VCaP (cell line): ENCODE measurements around the gene EFHD1.

Experiments
- H3K27ac ChIP-seq: fragments of 450-650 bp; 2 replicates; pipeline ENCODE4 v1.5.1; 2017
- TF ChIP-seq, protein P1 (sequence below): fragments of 450-650 bp; conservative IDR thresholded peaks from 2 replicates; pipeline ENCODE4 v1.5.1; 2017; ENCODE audit warnings: mild to moderate bottlenecking, moderate library complexity

Gene EFHD1

DNA sequence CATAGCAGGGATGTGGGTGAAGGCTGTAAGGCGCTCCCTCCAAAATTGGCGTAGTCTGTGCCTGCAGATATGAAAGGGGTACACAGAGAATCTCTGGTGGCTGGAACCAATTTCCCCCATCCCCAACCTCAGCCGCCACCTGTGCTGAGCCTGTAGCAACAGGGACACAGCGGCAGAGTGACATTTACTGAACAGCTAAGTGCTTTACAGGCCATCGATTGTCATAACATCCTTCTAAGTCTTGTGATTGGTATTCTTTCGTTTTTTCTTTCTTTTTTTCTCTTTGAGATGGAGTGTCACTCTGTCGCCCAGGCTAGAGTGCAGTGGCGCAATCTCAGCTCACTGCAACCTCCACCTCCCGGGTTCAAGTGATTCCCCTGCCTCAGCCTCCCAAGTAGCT is 12.2 kb upstream of the EFHD1 start:
- no peak overlapping the region for H3K27ac ChIP-seq
- TF ChIP-seq, protein P1, sequence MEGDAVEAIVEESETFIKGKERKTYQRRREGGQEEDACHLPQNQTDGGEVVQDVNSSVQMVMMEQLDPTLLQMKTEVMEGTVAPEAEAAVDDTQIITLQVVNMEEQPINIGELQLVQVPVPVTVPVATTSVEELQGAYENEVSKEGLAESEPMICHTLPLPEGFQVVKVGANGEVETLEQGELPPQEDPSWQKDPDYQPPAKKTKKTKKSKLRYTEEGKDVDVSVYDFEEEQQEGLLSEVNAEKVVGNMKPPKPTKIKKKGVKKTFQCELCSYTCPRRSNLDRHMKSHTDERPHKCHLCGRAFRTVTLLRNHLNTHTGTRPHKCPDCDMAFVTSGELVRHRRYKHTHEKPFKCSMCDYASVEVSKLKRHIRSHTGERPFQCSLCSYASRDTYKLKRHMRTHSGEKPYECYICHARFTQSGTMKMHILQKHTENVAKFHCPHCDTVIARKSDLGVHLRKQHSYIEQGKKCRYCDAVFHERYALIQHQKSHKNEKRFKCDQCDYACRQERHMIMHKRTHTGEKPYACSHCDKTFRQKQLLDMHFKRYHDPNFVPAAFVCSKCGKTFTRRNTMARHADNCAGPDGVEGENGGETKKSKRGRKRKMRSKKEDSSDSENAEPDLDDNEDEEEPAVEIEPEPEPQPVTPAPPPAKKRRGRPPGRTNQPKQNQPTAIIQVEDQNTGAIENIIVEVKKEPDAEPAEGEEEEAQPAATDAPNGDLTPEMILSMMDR = no peak

DNA sequence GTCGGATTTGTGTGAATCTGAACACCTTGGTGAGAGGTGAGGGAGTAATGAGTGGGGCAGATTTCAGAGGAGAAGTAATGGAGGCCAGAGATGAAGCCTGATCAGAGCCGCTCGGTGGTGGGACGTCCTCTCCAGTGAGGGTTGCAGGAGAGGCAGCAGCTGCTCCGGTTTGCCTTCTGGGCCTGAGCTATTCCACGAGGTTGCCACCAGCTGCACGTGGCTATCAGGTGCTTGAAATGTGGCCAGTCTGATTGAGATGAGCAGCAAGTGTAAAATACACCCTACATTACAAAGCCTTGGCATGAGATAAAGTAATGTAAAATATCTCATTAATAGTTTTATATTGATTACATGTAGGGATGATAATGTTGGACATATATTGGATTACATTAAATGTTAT is 10.8 kb upstream of the EFHD1 start:
- no peak overlapping the region for H3K27ac ChIP-seq
- TF ChIP-seq, protein P1 = no peak

DNA sequence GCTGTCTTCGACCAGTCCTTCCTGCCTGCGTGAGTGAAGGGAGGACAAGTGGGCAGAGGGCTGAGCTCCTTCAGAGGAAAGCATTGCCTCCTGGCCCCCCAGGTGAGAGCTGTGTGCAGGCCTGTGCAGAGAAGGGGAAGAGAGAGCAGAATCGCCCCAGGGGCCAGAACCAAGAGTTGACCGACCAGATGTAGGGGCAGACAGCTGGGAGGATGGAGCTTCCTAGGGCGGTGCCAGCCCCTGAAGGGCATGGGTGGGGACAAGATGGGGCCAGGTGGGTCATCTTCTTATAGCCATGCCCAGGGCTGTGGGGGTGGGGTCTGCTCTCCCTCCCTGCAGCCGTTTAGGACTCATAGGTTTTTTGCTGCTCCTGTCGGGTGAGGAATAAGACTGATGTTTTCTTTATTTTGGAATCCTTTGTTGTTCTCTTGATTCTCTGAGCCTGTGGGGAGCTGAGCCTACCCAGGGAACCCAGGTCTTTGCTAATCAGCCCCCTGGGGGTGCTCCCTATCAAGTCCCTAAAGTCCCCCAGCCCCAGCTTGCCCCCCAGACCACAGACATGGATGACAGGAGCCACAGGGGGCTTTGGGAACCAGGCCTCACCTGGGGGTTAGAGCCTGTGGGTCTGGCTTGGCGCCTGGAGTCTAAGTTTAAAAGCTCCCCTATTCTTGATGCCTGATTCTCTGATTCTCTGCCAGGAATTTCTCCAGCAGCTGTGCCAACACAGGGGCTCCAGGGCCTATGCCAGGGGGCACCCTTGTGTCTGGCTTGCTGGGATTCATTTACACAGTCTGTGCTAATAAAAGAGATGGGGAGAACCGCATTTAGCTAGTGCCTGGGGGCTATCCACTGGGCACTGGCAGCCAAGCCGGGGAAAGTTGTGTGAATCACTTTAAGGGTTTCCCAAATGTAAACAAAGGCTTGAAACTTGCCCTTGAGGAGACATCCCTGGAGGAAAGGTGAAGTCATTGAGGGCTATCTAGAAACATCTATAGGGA is 9.3 kb upstream of the EFHD1 start:
- TF ChIP-seq, protein P1 = no peak
- H3K27ac ChIP-seq = no peak overlapping the region

DNA sequence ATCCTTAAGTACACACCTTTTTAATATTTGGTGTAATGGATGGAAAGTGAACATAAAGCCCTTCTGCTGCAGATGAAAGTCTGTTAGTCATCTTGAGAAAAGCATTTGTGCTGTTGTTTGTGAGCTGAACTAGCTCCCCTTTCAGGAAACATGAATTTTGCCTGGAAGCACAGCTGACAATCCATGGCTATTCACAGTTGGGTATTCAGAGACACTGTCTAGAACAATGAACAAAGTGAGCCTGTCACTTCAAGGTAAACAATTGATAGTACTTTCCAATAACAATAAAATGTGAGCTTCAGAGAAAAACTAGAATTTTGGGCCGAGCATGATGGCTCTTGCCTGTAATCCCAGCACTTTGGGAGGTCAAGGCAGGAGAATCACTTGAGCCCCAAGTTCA is 6.8 kb upstream of the EFHD1 start:
- TF ChIP-seq, protein P1 = no peak

DNA sequence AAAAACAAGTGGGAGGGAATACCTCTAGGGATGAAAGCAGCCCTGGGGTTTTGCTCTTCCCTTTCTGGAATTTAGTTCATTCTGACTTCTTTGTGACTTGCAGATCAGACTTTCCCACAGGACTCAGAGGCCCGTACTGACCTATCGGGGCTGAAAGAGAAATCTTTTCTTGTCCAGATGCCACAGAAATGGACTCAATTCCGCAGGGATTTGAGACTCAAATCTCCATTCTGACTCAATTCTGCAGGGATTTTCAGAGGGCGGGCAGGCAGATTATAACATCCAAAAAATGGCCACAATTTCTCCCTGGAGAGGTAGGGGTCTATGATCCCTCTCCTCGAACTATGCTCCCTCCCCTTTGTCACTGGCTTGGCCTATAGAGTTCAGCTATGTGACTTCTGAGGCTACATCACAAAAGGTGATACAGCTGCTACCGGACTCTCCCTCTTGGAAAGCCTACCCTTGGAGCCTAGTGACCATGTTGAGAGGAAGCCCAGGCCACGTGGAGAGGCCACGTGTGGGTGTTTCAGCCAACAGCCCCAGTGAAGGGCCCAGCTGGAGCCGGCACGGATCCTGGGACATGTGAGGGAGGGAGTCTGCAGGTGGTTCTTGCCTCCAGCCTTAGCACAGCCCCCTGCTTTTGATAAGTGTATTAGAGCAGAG is 4.8 kb upstream of the EFHD1 start:
- no peak overlapping the region for H3K27ac ChIP-seq
- TF ChIP-seq, protein P1 = no peak

More for the DNA sequence above, 6.8 kb upstream of the EFHD1 start:
- no peak overlapping the region for H3K27ac ChIP-seq

DNA sequence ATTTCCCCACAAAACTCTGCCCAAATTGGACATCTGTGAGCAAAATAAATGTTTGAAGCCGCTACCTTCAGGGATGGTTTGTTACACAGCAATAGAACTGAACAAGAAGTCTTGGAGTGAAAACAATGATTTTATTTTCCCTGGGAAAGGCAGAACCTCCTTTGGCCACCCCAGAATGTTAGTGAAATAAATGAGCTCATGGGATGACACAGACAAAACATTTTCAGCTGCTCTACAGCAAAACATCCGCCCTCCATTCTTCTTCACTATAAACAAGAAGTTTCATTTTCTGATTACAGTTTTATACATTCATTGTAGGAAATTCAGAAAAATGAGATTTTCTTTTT is 4.3 kb upstream of the EFHD1 start:
- TF ChIP-seq, protein P1 = no peak
- H3K27ac ChIP-seq = no peak overlapping the region

DNA sequence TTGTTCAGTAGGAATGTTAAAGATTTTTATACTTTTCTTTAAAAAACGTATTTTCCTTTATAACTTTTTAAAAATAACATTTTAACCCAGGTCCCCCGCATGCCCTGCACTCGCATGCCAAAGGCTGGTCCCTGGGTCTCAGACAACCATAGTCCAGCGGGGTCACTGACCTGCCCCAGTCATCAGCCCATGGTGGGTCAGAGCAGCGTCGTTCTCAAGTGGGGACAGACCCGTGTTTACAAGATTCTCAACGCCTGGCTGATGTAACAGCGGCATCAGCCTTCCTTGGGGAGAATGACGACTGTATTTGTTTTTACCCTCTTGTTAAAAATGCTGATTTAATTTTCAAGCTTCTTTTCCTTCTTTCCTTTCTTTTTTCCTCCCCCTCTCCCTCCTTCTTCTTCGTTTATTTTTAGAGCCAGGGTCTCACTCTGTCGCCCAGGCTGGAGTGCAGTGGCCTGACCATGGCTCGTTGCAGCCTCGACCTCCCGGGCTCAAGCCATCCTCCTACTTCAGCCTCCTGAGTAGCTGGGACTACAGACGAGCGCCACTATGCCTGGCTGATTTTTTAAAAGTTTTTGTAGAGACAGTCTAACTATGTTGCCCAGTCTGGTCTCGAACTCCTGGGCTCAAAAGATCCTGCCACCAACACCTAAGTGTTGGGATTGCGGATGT is 1.0 kb upstream of the EFHD1 start:
- H3K27ac ChIP-seq = no peak overlapping the region
- TF ChIP-seq, protein P1 = no peak
